Sciatic nerve (tissue), 2 donors: ENCODE measurements around the gene APOA5. TPM values are rescaled to one million over a fixed set of nuclear protein-coding genes. Genes with fewer than 3 reads are reported as not detected.
A peak's percentile ranks its signal among the peaks of the same experiment; 100 is the strongest.
"Not testable (repeated sequence)": the region's sequence is repeated elsewhere in the genome, so short reads cannot be mapped to it uniquely, and the experiment has no call there.

Experiments
- ATAC-seq: fragments of 200-7000 bp; cut with Tn5 transposase; one replicate; pipeline ENCODE4 v1.9.1; 2020; ENCODE audit warnings: mild to moderate bottlenecking, moderate library complexity
- DNase-seq: peaks from one replicate; pipeline ENCODE4 v3.0.0-alpha.2; 2020; ENCODE audit warnings: low spot score
- intact Hi-C: fragments of 100-400 bp; cut with DNase I; formaldehyde crosslinking; loops from one replicate; pipeline ENCODE4 v1.14.2; 2022
- total RNA-seq: library from RNA; stranded (reverse); fragmentation: NEBNext Ultra II Directional; extraction: Animal tissue kit (Norgen Biotek cat#: 25700); gene quantifications from one replicate; pipeline ENCODE4 v1.2.1, GENCODE V29; 2021
- donor health status: DM: no; HTN: no; CAD: no.
- donor health status: DM: no; HTN: no; CAD: no.

The APOA5 gene
- total RNA-seq, 1 donor from 2014 or later: not detected

GRCh38 chr11:116787786-116788486, 3.7 kb downstream of the APOA5 start, which contains the start of gene ZPR1:
Gene ZPR1 (minus strand): TSS chr11:116788023. CDS start chr11:116787990, 33 bp downstream.
- DNase-seq (peak; percentile 90), ATAC-seq (peak; percentile 92)
- intact Hi-C loops: loop anchor here (10.0 kb wide), 1 partner anchor 317 kb away; no protein-coding TSS in a partner anchor

GRCh38 chr11:116787436-116787785, 4.3 kb downstream of the APOA5 start:
- ATAC-seq: no peak
- DNase-seq: no peak
- intact Hi-C loops: loop anchor here (10.0 kb wide), 1 partner anchor 317 kb away; no protein-coding TSS in a partner anchor

- intact Hi-C loops: loop anchor here (10.0 kb wide), 1 partner anchor 318 kb away; no protein-coding TSS in a partner anchor
- DNase-seq: no peak
- no peak for ATAC-seq
Measured at GRCh38 chr11:116786966-116787365, 4.7 kb downstream of the APOA5 start.

GRCh38 chr11:116786326-116786725, 5.4 kb downstream of the APOA5 start:
- no peak for DNase-seq
- intact Hi-C loops: loop anchor here (10.0 kb wide), 1 partner anchor 318 kb away; no protein-coding TSS in a partner anchor

GRCh38 chr11:116782728-116783127, 9.0 kb downstream of the APOA5 start:
- ATAC-seq: no peak
- intact Hi-C loops: loop anchor here (10.0 kb wide), 1 partner anchor 322 kb away; no protein-coding TSS in a partner anchor

More at GRCh38 chr11:116786326-116786725, 5.4 kb downstream of the APOA5 start:
- no peak for ATAC-seq

GRCh38 chr11:116778556-116778955, 13.1 kb downstream of the APOA5 start:
- intact Hi-C loops: no loop called here
- DNase-seq: no peak
- no peak for ATAC-seq

More at GRCh38 chr11:116782728-116783127, 9.0 kb downstream of the APOA5 start:
- no peak for DNase-seq

GRCh38 chr11:116777056-116777455, 14.6 kb downstream of the APOA5 start:
- ATAC-seq (no peak), DNase-seq (no peak)
- intact Hi-C loops: no loop called here

- no peak for ATAC-seq
- intact Hi-C loops: no loop called here
- no peak for DNase-seq
Measured at GRCh38 chr11:116776522-116776984, 15.1 kb downstream of the APOA5 start.

GRCh38 chr11:116775975-116776374, 15.7 kb downstream of the APOA5 start:
- ATAC-seq (no peak), DNase-seq (no peak)
- intact Hi-C loops: no loop called here

GRCh38 chr11:116774661-116775060, 17.0 kb downstream of the APOA5 start:
- intact Hi-C loops: no loop called here
- no peak for DNase-seq
- ATAC-seq: no peak

- no peak for DNase-seq
- intact Hi-C loops: no loop called here
Measured at GRCh38 chr11:116773203-116774097, 18.2 kb downstream of the APOA5 start.

GRCh38 chr11:116772443-116773202, 19.1 kb downstream of the APOA5 start, which contains the start of gene BUD13:
Gene BUD13 (minus strand): TSS chr11:116772987. CDS start chr11:116772964, 23 bp downstream.
- ATAC-seq (peak; percentile 95), DNase-seq (peak; percentile 97)
- intact Hi-C loops: no loop called here

More at GRCh38 chr11:116773203-116774097, 18.2 kb downstream of the APOA5 start:
- peak; percentile 69 for ATAC-seq

GRCh38 chr11:116771935-116772334, 19.7 kb downstream of the APOA5 start:
- DNase-seq (no peak), ATAC-seq (no peak)
- intact Hi-C loops: no loop called here

- intact Hi-C loops: no loop called here
- DNase-seq (no peak), ATAC-seq (no peak)
Measured at GRCh38 chr11:116762132-116762531, 29.5 kb downstream of the APOA5 start.

- DNase-seq, ATAC-seq, intact Hi-C loops: not testable (repeated sequence)
Measured at GRCh38 chr11:116756044-116756443, 35.6 kb downstream of the APOA5 start.

- DNase-seq (no peak), ATAC-seq (no peak)
- intact Hi-C loops: no loop called here
Measured at GRCh38 chr11:116750070-116750718, 41.5 kb downstream of the APOA5 start.

GRCh38 chr11:116742104-116742503, 49.6 kb downstream of the APOA5 start:
- ATAC-seq (peak; percentile 23), DNase-seq (no peak)
- intact Hi-C loops: no loop called here

GRCh38 chr11:116740741-116741140, 50.9 kb downstream of the APOA5 start:
- intact Hi-C loops: no loop called here
- DNase-seq (no peak), ATAC-seq (no peak)
